Spleen (tissue), 11 donors: Measurements from ENCODE around the gene SV2C. TPM values are rescaled to one million over a fixed set of nuclear protein-coding genes. Genes with fewer than 3 reads are reported as not detected.

ENCODE experiments used
- DNase-seq: peaks from one replicate; pipeline ENCODE4 v3.0.0-alpha.2; 2020
- H3K27ac ChIP-seq, 8 donors: fragments of 200-600 bp; sonication (generic) in 7 of 8; 1 replicate in 4 of 8; 2 replicates in 4 of 8; pipeline versions ENCODE4 v1.5.0 to v1.8.0; 2016 to 2021; ENCODE audit warnings: inconsistent platforms in 4 of 8, mild to moderate bottlenecking in 4 of 8, moderate library complexity in 1 of 8
- H3K27me3 ChIP-seq, 7 donors: fragments of 200-600 bp; sonication (generic) in 6 of 7; replicated peaks in 1 of 7; 1 replicate in 4 of 7; 2 replicates in 3 of 7; pipeline versions ENCODE4 v1.5.0 to v1.8.0; 2016 to 2021; ENCODE audit warnings: inconsistent platforms in 3 of 7, mild to moderate bottlenecking in 1 of 7
- H3K36me3 ChIP-seq, 6 donors: fragments of 200-600 bp; sonication (generic) in 5 of 6; 1 replicate in 4 of 6; 2 replicates in 2 of 6; pipeline versions ENCODE4 v1.5.0 to v1.8.0; 2016 to 2021; ENCODE audit warnings: inconsistent platforms in 2 of 6
- H3K4me1 ChIP-seq, 6 donors: fragments of 200-600 bp; sonication (generic) in 5 of 6; 1 replicate in 3 of 6; 2 replicates in 3 of 6; pipeline versions ENCODE4 v1.5.0 to v1.8.0; 2016 to 2021; ENCODE audit warnings: inconsistent platforms in 3 of 6
- H3K4me3 ChIP-seq, 8 donors: fragments of 200-600 bp; sonication (generic) in 7 of 8; 1 replicate in 4 of 8; 2 replicates in 4 of 8; pipeline versions ENCODE4 v1.5.0 to v1.8.0; 2016 to 2021; ENCODE audit warnings: inconsistent platforms in 4 of 8, mild to moderate bottlenecking in 4 of 8, moderate library complexity in 2 of 8
- H3K9me3 ChIP-seq, 8 donors: fragments of 200-600 bp; sonication (generic) in 7 of 8; 1 replicate in 4 of 8; 2 replicates in 4 of 8; pipeline versions ENCODE4 v1.5.0 to v1.8.0; 2016 to 2021; ENCODE audit warnings: inconsistent platforms in 4 of 8
- POLR2A ChIP-seq, 3 donors: fragments of 450-650 bp; IDR thresholded peaks; one replicate each; pipeline ENCODE4 v1.5.1; 2017; ENCODE audit warnings: antibody characterized with exemption in 3 of 3, mild to moderate bottlenecking in 1 of 3
- POLR2AphosphoS5 ChIP-seq, 3 donors: sonication (generic); formaldehyde crosslinking; IDR thresholded peaks; one replicate each; pipeline ENCODE4 v1.5.1; 2017; ENCODE audit warnings: antibody characterized with exemption in 3 of 3
- WGBS, 5 donors: extraction: QIAGEN DNeasy Blood & Tissue Kit in 3 of 5; methylation state at CpG; one replicate each; pipeline versions ENCODE4 v1.1.5 to v1.1.7; 2013 to 2018; 5-methylcytosine and 5-hydroxymethylcytosine counted together
- intact Hi-C: fragments of 100-400 bp; cut with DNase I; formaldehyde crosslinking; loops from one replicate; pipeline ENCODE4 v1.15.0; 2023; ENCODE audit warnings: low total_unique reads
- polyA plus RNA-seq, 3 donors: library from polyadenylated mRNA; stranded (reverse); fragments of 200-250 nt; gene quantifications; one replicate each; pipeline ENCODE4 v1.2.1, GENCODE V29; 2013
- total RNA-seq, 7 donors: library from RNA; depleted of rRNA in 3 of 7; stranded (reverse); fragments of >200 nt in 3 of 7; fragmentation: NEBNext Ultra II Directional in 4 of 7; extraction: Animal tissue kit (Norgen Biotek cat#: 25700) in 4 of 7; gene quantifications; one replicate each; pipeline versions ENCODE4 v1.1.0 to v1.2.1, GENCODE V29; 2016 to 2021
- TF ChIP-seq, protein P1 (sequence below), 11 experiments: fragments of 200-600 bp in 7 of 11; fragments of 450-650 bp in 4 of 11; sonication (generic) in 4 of 11; IDR thresholded peaks in 8 of 11; conservative IDR thresholded peaks in 3 of 11; 1 replicate in 7 of 11; 2 replicates in 4 of 11; pipeline versions ENCODE4 v1.4.0 to v1.8.0; 2016 to 2021; ENCODE audit warnings: antibody characterized with exemption in 11 of 11, inconsistent platforms in 4 of 11, mild to moderate bottlenecking in 1 of 11
- donor health status: healthy with polysubstance abuse.
- donor health status: DM: no; HTN: no; CAD: no; lungs with moderate emphysema.
- donor health status: DM: no; HTN: no; CAD: no.
- donor health status: Bipolar disorder and iron deficiency.
- donor health status: healthy.
- donor health status: DM: no; HTN: no; CAD: no.
- donor health status: DM: yes; HTN: yes; CAD: no.

Gene SV2C
- total and polyA plus RNA-seq, 10 donors = 0.02 to 0.43 (median 0.11) TPM

DNA sequence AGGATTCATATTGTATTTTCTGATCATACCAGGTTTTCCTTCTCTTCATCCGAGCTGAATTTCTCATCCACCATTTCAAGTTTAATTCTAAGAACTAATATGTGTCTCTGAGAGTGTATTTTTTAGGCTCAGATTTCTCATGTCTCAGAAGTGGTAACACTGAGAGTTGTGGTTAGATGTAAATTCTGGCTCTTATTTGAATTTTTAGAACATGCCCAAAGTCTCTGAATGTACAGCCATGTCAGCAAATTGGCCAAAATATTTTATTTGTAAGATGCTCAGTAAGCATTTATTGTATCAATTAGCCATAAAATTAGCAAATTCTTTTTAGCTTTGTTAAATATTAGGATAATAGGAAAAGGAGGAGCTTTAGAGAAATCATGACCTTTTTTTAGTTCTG, 16.6 kb downstream of the SV2C start:
- DNase-seq = no peak
- intact Hi-C loops = no loop called here
- Histone ChIP-seq H3K9me3 (peaks cover 0 to 5% (median 0%) of the 10 kb centered on the region in 8 donors), H3K27me3 (peaks cover 0 to 24% (median 0%) of the 10 kb centered on the region in 7 donors), H3K27ac (no peak overlapping the region), H3K4me1 (no peaks in the 10 kb centered on the region), H3K4me3 (no peak overlapping the region), H3K36me3 (no peaks in the 10 kb centered on the region)
- no peak for TF ChIP-seq POLR2AphosphoS5 (IDR thresholded peaks at IDR 0.05)
- TF ChIP-seq, protein P1, sequence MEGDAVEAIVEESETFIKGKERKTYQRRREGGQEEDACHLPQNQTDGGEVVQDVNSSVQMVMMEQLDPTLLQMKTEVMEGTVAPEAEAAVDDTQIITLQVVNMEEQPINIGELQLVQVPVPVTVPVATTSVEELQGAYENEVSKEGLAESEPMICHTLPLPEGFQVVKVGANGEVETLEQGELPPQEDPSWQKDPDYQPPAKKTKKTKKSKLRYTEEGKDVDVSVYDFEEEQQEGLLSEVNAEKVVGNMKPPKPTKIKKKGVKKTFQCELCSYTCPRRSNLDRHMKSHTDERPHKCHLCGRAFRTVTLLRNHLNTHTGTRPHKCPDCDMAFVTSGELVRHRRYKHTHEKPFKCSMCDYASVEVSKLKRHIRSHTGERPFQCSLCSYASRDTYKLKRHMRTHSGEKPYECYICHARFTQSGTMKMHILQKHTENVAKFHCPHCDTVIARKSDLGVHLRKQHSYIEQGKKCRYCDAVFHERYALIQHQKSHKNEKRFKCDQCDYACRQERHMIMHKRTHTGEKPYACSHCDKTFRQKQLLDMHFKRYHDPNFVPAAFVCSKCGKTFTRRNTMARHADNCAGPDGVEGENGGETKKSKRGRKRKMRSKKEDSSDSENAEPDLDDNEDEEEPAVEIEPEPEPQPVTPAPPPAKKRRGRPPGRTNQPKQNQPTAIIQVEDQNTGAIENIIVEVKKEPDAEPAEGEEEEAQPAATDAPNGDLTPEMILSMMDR (IDR thresholded peaks at IDR 0.05 in 8 of 11, conservative IDR thresholded peaks at IDR 0.05 in 3 of 11) = no peak
- TF ChIP-seq POLR2A (IDR thresholded peaks at IDR 0.05) = no peak
- 80 to 95% (median 85%) methylated on average over 1 of the region's 1 CpG for WGBS, 5 donors

- Histone ChIP-seq H3K36me3 (no peaks in the 10 kb centered on the region), H3K27ac (no peak overlapping the region), H3K27me3 (peaks cover 0 to 38% (median 0%) of the 10 kb centered on the region in 7 donors), H3K4me1 (no peaks in the 10 kb centered on the region), H3K9me3 (no peaks in the 10 kb centered on the region), H3K4me3 (no peak overlapping the region)
- DNase-seq = no peak
- WGBS, 5 donors = 3 to 7% (median 4%) methylated on average over 2 of the region's 2 CpGs
- intact Hi-C loops = no loop called here
- TF ChIP-seq, protein P1 (IDR thresholded peaks at IDR 0.05 in 8 of 11, conservative IDR thresholded peaks at IDR 0.05 in 3 of 11) = no peak
- no peak for TF ChIP-seq POLR2A (IDR thresholded peaks at IDR 0.05)
- TF ChIP-seq POLR2AphosphoS5 (IDR thresholded peaks at IDR 0.05) = no peak
Observed at GRCh38 chr5:76104027-76104426, 20.8 kb downstream of the SV2C start.

DNA sequence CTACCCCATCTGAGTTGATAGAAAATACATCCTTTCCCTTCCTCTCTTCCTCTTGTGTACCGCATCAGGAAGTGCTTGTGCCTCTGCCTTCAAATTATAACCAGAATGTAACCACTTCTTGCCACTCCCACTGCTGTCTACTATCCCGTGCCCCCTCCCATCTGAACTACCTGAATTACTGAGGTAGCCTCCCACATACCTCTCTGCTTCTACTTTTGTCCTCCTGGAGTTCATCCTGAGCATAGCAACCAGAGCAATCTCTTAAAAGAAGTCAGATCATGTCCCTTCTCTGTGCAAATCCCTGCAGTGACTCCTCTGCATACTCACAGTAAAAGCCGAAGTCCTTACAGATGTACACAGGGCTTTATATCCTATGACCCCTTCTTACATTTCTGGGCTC, 23.0 kb downstream of the SV2C start:
- Histone ChIP-seq H3K4me1 (no peaks in the 10 kb centered on the region), H3K36me3 (no peaks in the 10 kb centered on the region), H3K9me3 (no peaks in the 10 kb centered on the region), H3K4me3 (no peak overlapping the region), H3K27me3 (peaks cover 0 to 31% (median 0%) of the 10 kb centered on the region in 7 donors), H3K27ac (no peak overlapping the region)
- 47 to 65% (median 60%) methylated on average over 3 of the region's 3 CpGs for WGBS, 5 donors
- TF ChIP-seq, protein P1 (IDR thresholded peaks at IDR 0.05 in 8 of 11, conservative IDR thresholded peaks at IDR 0.05 in 3 of 11) = no peak
- no peak for TF ChIP-seq POLR2A (IDR thresholded peaks at IDR 0.05)
- TF ChIP-seq POLR2AphosphoS5 (IDR thresholded peaks at IDR 0.05) = no peak
- DNase-seq = no peak
- intact Hi-C loops = no loop called here

DNA sequence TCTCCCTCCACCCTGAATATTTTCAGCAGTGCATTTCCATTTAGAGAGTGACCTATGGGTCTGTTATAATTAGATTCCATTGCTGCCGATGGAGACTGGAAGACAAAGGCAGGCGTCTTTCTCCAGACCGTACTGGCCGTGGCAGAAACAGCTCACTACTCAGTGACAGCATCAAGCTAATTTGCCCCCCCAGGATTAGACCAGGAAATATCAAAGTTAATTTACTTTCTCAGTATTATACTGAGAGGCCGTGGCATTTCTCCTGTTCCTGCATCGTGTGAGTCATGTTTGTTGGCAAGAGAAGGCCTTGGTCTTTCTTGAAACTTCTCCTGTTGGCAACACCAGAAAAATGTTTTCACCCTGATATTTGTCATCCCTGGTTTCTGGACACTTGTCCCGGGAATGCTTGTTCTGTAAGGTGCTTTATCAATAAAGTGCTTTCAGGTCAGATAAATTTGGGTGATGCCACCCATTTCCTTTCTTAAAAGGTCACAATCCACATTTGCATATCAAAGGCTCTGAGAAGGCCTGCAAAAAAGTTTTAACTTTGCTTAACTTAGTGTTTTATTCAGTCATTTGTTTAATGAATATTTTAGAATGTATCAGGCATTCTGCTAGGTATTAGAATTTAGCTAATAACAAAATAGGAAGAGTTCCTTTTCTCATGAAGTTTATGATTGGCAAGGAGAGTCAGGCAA, 28.4 kb downstream of the SV2C start:
- TF ChIP-seq, protein P1 (IDR thresholded peaks at IDR 0.05 in 8 of 11, conservative IDR thresholded peaks at IDR 0.05 in 3 of 11) = no peak
- TF ChIP-seq POLR2A (IDR thresholded peaks at IDR 0.05) (no peak), POLR2AphosphoS5 (IDR thresholded peaks at IDR 0.05) (no peak)
- intact Hi-C loops = no loop called here
- Histone ChIP-seq H3K4me3 (no peak overlapping the region), H3K27ac (no peak overlapping the region), H3K4me1 (peaks cover 0 to 6% (median 0%) of the 10 kb centered on the region in 6 donors), H3K36me3 (no peaks in the 10 kb centered on the region), H3K9me3 (no peaks in the 10 kb centered on the region), H3K27me3 (peaks cover 0 to 7% (median 0%) of the 10 kb centered on the region in 7 donors)
- no peak for DNase-seq
- 69 to 91% (median 83%) methylated on average over 7 of the region's 7 CpGs for WGBS, 5 donors
